Keratinocyte (primary cell): ENCODE results near the gene SAXO1. TPM values are rescaled to one million over a fixed set of nuclear protein-coding genes. Genes with fewer than 3 reads are reported as not detected.
"Not testable (repeated sequence)": the region's sequence is repeated elsewhere in the genome, so short reads cannot be mapped to it uniquely, and the experiment has no call there.

Source experiments
- DNase-seq: peaks from one replicate; pipeline ENCODE4 v3.0.0-alpha.2; 2011; ENCODE audit warnings: low read depth, missing footprints, low spot score
- FAIRE-seq: peaks from 2 replicates; lab custom pipeline; 2011; peaks lifted over from hg19 to GRCh38; lab: Jason Lieb, UNC
- H2AFZ ChIP-seq: 2 replicates; pipeline ENCODE4 v1.6.0; 2012; ENCODE audit warnings: low read length, control low read depth, inconsistent platforms; ENCODE audit not compliant: control insufficient read depth
- H3K27ac ChIP-seq: 2 replicates; pipeline ENCODE4 v1.5.1; 2011; ENCODE audit warnings: low read length; ENCODE audit not compliant: control insufficient read depth, insufficient read depth
- H3K27me3 ChIP-seq: 3 replicates; pipeline ENCODE4 v1.6.0; 2011; ENCODE audit warnings: low read length; ENCODE audit not compliant: control insufficient read depth, insufficient read depth; ENCODE audit errors: extremely low read depth
- H3K36me3 ChIP-seq, 2 experiments: 2 replicates in 1 of 2; 3 replicates in 1 of 2; pipeline ENCODE4 v1.5.1; 2011; ENCODE audit warnings: low read length in 2 of 2, mild to moderate bottlenecking in 1 of 2; ENCODE audit not compliant: control insufficient read depth in 2 of 2, insufficient read depth in 2 of 2; ENCODE audit errors: extremely low read depth in 1 of 2
- H3K4me1 ChIP-seq: 3 replicates; pipeline ENCODE4 v1.5.1; 2011; ENCODE audit warnings: low read length; ENCODE audit not compliant: control insufficient read depth, insufficient read depth; ENCODE audit errors: extremely low read depth
- H3K4me2 ChIP-seq: 3 replicates; pipeline ENCODE4 v1.6.0; 2011; ENCODE audit warnings: low read depth, low read length; ENCODE audit not compliant: control insufficient read depth, insufficient read depth; ENCODE audit errors: extremely low read depth
- H3K4me3 ChIP-seq, 3 experiments: fragments of 200-600 bp in 1 of 3; sonication (generic) in 1 of 3; 2 replicates in 2 of 3; 3 replicates in 1 of 3; pipeline ENCODE4 v1.5.1; 2011 to 2016; ENCODE audit warnings: low read length in 3 of 3, mild to moderate bottlenecking in 3 of 3, control low read depth in 2 of 3, inconsistent platforms in 1 of 3, low read depth in 1 of 3, mixed read lengths in 1 of 3, mixed run types in 1 of 3, moderate library complexity in 1 of 3; ENCODE audit not compliant: control insufficient read depth in 2 of 3, insufficient read depth in 2 of 3; ENCODE audit errors: extremely low read depth in 1 of 3
- H3K79me2 ChIP-seq: 2 replicates; pipeline ENCODE4 v1.6.0; 2012; ENCODE audit warnings: low read length; ENCODE audit not compliant: control insufficient read depth, insufficient read depth
- H3K9ac ChIP-seq: 3 replicates; pipeline ENCODE4 v1.6.0; 2011; ENCODE audit warnings: low read length; ENCODE audit not compliant: control insufficient read depth, insufficient read depth; ENCODE audit errors: extremely low read depth
- H3K9me1 ChIP-seq: 3 replicates; pipeline ENCODE4 v1.6.0; 2011; ENCODE audit warnings: low read length; ENCODE audit not compliant: control insufficient read depth, insufficient read depth; ENCODE audit errors: extremely low read depth
- H3K9me3 ChIP-seq: 2 replicates; pipeline ENCODE4 v1.5.1; 2012; ENCODE audit warnings: low read depth, low read length; ENCODE audit not compliant: control insufficient read depth
- H4K20me1 ChIP-seq: 3 replicates; pipeline ENCODE4 v1.6.0; 2011; ENCODE audit warnings: low read length; ENCODE audit not compliant: control insufficient read depth, insufficient read depth; ENCODE audit errors: extremely low read depth
- CTCF ChIP-seq, 3 experiments: IDR thresholded peaks in 1 of 3; conservative IDR thresholded peaks in 1 of 3; optimal IDR thresholded peaks in 1 of 3; 2 replicates in 2 of 3; 3 replicates in 1 of 3; pipeline versions ENCODE3 to v1.5.1; 2011; ENCODE audit warnings: low read length in 3 of 3, mild to moderate bottlenecking in 3 of 3, moderate library complexity in 2 of 3, control low read depth in 1 of 3, inconsistent platforms in 1 of 3; ENCODE audit not compliant: insufficient read depth in 2 of 3; ENCODE audit errors: extremely low read depth in 1 of 3
- EZH2 ChIP-seq: IDR thresholded peaks from one replicate; pipeline ENCODE4 v1.6.1; 2012; ENCODE audit warnings: inconsistent platforms, mild to moderate bottlenecking, low read length, moderate library complexity
- dilution Hi-C: fragments of 300-500 bp; cut with MboI; formaldehyde crosslinking; loops from one replicate; pipeline ENCODE4 v1.7.0; 2020; ENCODE audit warnings: low sequenced_read_pairs; ENCODE audit not compliant: extremely low pct_ligation_motif_present
- polyA plus RNA-seq, 5 experiments: library from polyadenylated mRNA; depleted of rRNA in 3 of 5; stranded (reverse) in 3 of 5; stranded (forward) in 1 of 5; unstranded in 1 of 5; fragments of >200 nt; gene quantifications; 1 replicate in 1 of 5; 2 replicates in 3 of 5; 3 replicates in 1 of 5; pipeline versions ENCODE4 v1.2.1 to v1.2.3, GENCODE V29; 2011 to 2012; ENCODE audit warnings: missing spikeins in 2 of 5, low read depth in 1 of 5, low replicate concordance in 1 of 5

The SAXO1 gene
- polyA plus RNA-seq, 1 donor (not counting 4 experiments of a cell fraction or from before 2014, with no cell fraction given) = not detected

GRCh38 chr9:18994263-18994916, 38.6 kb downstream of the SAXO1 start:
- FAIRE-seq (no peak), DNase-seq (no peak)
- H3K79me2 ChIP-seq = no peaks in the 10 kb centered on the region
- H3K27me3 ChIP-seq = no peaks in the 10 kb centered on the region
- H3K36me3 ChIP-seq = no peaks in the 10 kb centered on the region
- H4K20me1 ChIP-seq = no peaks in the 10 kb centered on the region
- H3K4me2 ChIP-seq = no peak overlapping the region
- dilution Hi-C loops = no loop called here
- no peak overlapping the region for H2AFZ ChIP-seq
- TF ChIP-seq EZH2 (no peak), CTCF (optimal IDR thresholded peaks at IDR 0.05 in 1 of 3, IDR thresholded peaks at IDR 0.05 in 1 of 3, conservative IDR thresholded peaks at IDR 0.05 in 1 of 3; ENCODE audit: extremely low read depth in 1 of 3, insufficient read depth in 2 of 3, low read length in 3 of 3) (no peak)
- no peak overlapping the region for H3K27ac ChIP-seq
- H3K9me1 ChIP-seq = no peaks in the 10 kb centered on the region
- H3K9me3 ChIP-seq = no peaks in the 10 kb centered on the region
- no peaks in the 10 kb centered on the region for H3K4me1 ChIP-seq
- no peak overlapping the region for H3K4me3 ChIP-seq
- no peak overlapping the region for H3K9ac ChIP-seq

- H3K4me3 ChIP-seq, H3K9me1 ChIP-seq, H3K4me1 ChIP-seq, H3K27me3 ChIP-seq, H3K79me2 ChIP-seq, H3K9me3 ChIP-seq, H2AFZ ChIP-seq, dilution Hi-C loops, FAIRE-seq, H3K36me3 ChIP-seq, H3K27ac ChIP-seq, DNase-seq, H3K9ac ChIP-seq, H3K4me2 ChIP-seq, H4K20me1 ChIP-seq: not testable (repeated sequence)
Measured at GRCh38 chr9:18991197-18991596, 41.8 kb downstream of the SAXO1 start.

- Histone ChIP-seq H3K4me3 (no peak overlapping the region), H4K20me1 (no peaks in the 10 kb centered on the region), H3K9ac (no peak overlapping the region), H3K27ac (no peak overlapping the region), H3K9me3 (no peaks in the 10 kb centered on the region), H3K27me3 (no peaks in the 10 kb centered on the region), H3K79me2 (no peaks in the 10 kb centered on the region), H2AFZ (no peak overlapping the region), H3K9me1 (no peaks in the 10 kb centered on the region), H3K36me3 (no peaks in the 10 kb centered on the region), H3K4me1 (no peaks in the 10 kb centered on the region), H3K4me2 (no peak overlapping the region)
- dilution Hi-C loops = no loop called here
- no peak for DNase-seq
- TF ChIP-seq EZH2 = no peak
- no peak for TF ChIP-seq CTCF (optimal IDR thresholded peaks at IDR 0.05 in 1 of 3, IDR thresholded peaks at IDR 0.05 in 1 of 3, conservative IDR thresholded peaks at IDR 0.05 in 1 of 3; ENCODE audit: extremely low read depth in 1 of 3, insufficient read depth in 2 of 3, low read length in 3 of 3)
- no peak for FAIRE-seq
Measured at GRCh38 chr9:18990494-18990893, 42.5 kb downstream of the SAXO1 start.
